Lung (tissue), 12 donors: ENCODE data around the gene OR8G1. TPM values are rescaled to one million over a fixed set of nuclear protein-coding genes. Genes with fewer than 3 reads are reported as not detected.
"Not testable (repeated sequence)": the region's sequence is repeated elsewhere in the genome, so short reads cannot be mapped to it uniquely, and the experiment has no call there.

Experiments used
- ATAC-seq: fragments of 200-7000 bp; cut with Tn5 transposase; one replicate; pipeline ENCODE4 v1.9.1; 2020; ENCODE audit warnings: moderate number of reproducible peaks; ENCODE audit not compliant: insufficient read depth, low FRiP score
- DNase-seq, 3 donors: peaks; one replicate each; pipeline ENCODE4 v3.0.0-alpha.2; 2013 to 2017
- H3K27ac ChIP-seq, 2 donors: one replicate each; pipeline ENCODE4 v1.5.1; 2013; ENCODE audit warnings: mild to moderate bottlenecking in 2 of 2, moderate library complexity in 2 of 2, control low read depth in 1 of 2, inconsistent platforms in 1 of 2, low read depth in 1 of 2, low read length in 1 of 2
- H3K27me3 ChIP-seq, 3 donors: one replicate each; pipeline ENCODE4 v1.5.1; 2013; ENCODE audit warnings: low read length in 2 of 3; ENCODE audit not compliant: control insufficient read depth in 3 of 3, insufficient read depth in 3 of 3
- H3K36me3 ChIP-seq, 4 donors: one replicate each; pipeline ENCODE4 v1.5.1; 2013; ENCODE audit warnings: low read length in 4 of 4, mild to moderate bottlenecking in 1 of 4, moderate library complexity in 1 of 4; ENCODE audit not compliant: control insufficient read depth in 4 of 4, insufficient read depth in 4 of 4
- H3K4me1 ChIP-seq, 5 donors: one replicate each; pipeline ENCODE4 v1.5.1; 2013; ENCODE audit warnings: low read length in 5 of 5, mild to moderate bottlenecking in 2 of 5, moderate library complexity in 1 of 5; ENCODE audit not compliant: control insufficient read depth in 5 of 5, insufficient read depth in 5 of 5
- H3K4me3 ChIP-seq: one replicate; pipeline ENCODE4 v1.5.1; 2013; ENCODE audit warnings: mild to moderate bottlenecking, control low read depth, moderate library complexity
- H3K9ac ChIP-seq, 2 donors: one replicate each; pipeline ENCODE4 v1.5.1; 2013; ENCODE audit warnings: low read length in 2 of 2, control low read depth in 1 of 2; ENCODE audit not compliant: insufficient read depth in 1 of 2
- H3K9me3 ChIP-seq, 4 donors: one replicate each; pipeline ENCODE4 v1.5.1; 2013; ENCODE audit warnings: low read length in 3 of 4, mild to moderate bottlenecking in 1 of 4, moderate library complexity in 1 of 4; ENCODE audit not compliant: control insufficient read depth in 4 of 4, insufficient read depth in 3 of 4
- WGBS, 2 donors: extraction: QIAGEN DNeasy Blood & Tissue Kit; methylation state at CpG; one replicate each; pipeline ENCODE4 v1.1.7; 2013; 5-methylcytosine and 5-hydroxymethylcytosine counted together
- polyA plus RNA-seq, 2 donors: library from polyadenylated mRNA; stranded (reverse); fragments of 200-250 nt; gene quantifications; one replicate each; pipeline ENCODE4 v1.2.1, GENCODE V29; 2013
- total RNA-seq, 2 donors: library from RNA; depleted of rRNA in 1 of 2; stranded (reverse); fragments of >200 nt in 1 of 2; gene quantifications; one replicate each; pipeline ENCODE4 v1.2.1, GENCODE V29; 2014 to 2021
- TF ChIP-seq, protein P1 (sequence below): IDR thresholded peaks from 2 replicates; pipeline ENCODE4 v1.5.1; 2012; ENCODE audit warnings: mild to moderate bottlenecking; ENCODE audit errors: control extremely low read depth, extremely low read depth
- donor health status: control.
- donor health status: control.
- donor health status: Bipolar disorder and iron deficiency.
- donor health status: healthy.
- donor health status: DM: yes; HTN: yes; CAD: no.

OR8G1 gene
- total and polyA plus RNA-seq, 4 donors: not detected

GRCh38 chr11:124214027-124214426 lies 26.9 kb upstream of the OR8G1 start:
- Histone ChIP-seq H3K4me3 (no peak overlapping the region), H3K9ac (no peak overlapping the region), H3K36me3 (no peaks in the 10 kb centered on the region), H3K9me3 (no peaks in the 10 kb centered on the region), H3K27ac (no peak overlapping the region), H3K4me1 (no peaks in the 10 kb centered on the region), H3K27me3 (no peaks in the 10 kb centered on the region)
- DNase-seq (no peak), ATAC-seq (no peak)
- TF ChIP-seq, protein P1, sequence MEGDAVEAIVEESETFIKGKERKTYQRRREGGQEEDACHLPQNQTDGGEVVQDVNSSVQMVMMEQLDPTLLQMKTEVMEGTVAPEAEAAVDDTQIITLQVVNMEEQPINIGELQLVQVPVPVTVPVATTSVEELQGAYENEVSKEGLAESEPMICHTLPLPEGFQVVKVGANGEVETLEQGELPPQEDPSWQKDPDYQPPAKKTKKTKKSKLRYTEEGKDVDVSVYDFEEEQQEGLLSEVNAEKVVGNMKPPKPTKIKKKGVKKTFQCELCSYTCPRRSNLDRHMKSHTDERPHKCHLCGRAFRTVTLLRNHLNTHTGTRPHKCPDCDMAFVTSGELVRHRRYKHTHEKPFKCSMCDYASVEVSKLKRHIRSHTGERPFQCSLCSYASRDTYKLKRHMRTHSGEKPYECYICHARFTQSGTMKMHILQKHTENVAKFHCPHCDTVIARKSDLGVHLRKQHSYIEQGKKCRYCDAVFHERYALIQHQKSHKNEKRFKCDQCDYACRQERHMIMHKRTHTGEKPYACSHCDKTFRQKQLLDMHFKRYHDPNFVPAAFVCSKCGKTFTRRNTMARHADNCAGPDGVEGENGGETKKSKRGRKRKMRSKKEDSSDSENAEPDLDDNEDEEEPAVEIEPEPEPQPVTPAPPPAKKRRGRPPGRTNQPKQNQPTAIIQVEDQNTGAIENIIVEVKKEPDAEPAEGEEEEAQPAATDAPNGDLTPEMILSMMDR: no peak
- 85 to 93% methylated on average over 3 of the region's 3 CpGs for WGBS, 2 donors

DNA sequence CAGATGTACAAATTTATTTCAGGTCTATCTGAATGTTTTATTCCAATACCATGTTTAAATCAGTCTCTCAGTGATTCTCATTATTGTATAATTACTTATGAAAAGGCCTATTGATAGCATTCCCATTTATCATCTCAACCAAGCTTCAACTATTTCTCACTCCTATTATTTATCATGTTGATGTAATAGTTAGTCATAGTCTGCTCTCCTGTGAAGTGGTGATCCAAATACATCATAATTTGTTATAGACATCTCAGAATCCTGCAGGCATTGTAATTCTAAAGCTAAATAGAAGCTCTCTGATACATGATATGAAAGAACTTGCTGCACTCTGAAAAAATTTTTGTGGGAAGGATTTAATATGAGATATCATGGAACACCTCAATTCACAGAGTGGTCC lies 21.8 kb upstream of the OR8G1 start:
- TF ChIP-seq, protein P1: no peak
- ATAC-seq (no peak), DNase-seq (no peak)
- Histone ChIP-seq H3K9ac (no peak overlapping the region), H3K27ac (no peak overlapping the region), H3K4me1 (no peaks in the 10 kb centered on the region), H3K9me3 (no peaks in the 10 kb centered on the region), H3K27me3 (no peaks in the 10 kb centered on the region), H3K4me3 (no peak overlapping the region), H3K36me3 (no peaks in the 10 kb centered on the region)

- Histone ChIP-seq H3K27me3 (peaks cover 0 to 2% (median 0%) of the 10 kb centered on the region in 3 donors), H3K36me3 (no peaks in the 10 kb centered on the region), H3K4me3 (no peak overlapping the region), H3K27ac (no peak overlapping the region), H3K4me1 (no peaks in the 10 kb centered on the region), H3K9me3 (no peaks in the 10 kb centered on the region), H3K9ac (no peak overlapping the region)
- DNase-seq: no peak
- WGBS, 2 donors: 71 to 78% methylated on average over 2 of the region's 2 CpGs
- TF ChIP-seq, protein P1: no peak
- no peak for ATAC-seq
Measured at GRCh38 chr11:124222407-124222806, 18.5 kb upstream of the OR8G1 start.

DNA sequence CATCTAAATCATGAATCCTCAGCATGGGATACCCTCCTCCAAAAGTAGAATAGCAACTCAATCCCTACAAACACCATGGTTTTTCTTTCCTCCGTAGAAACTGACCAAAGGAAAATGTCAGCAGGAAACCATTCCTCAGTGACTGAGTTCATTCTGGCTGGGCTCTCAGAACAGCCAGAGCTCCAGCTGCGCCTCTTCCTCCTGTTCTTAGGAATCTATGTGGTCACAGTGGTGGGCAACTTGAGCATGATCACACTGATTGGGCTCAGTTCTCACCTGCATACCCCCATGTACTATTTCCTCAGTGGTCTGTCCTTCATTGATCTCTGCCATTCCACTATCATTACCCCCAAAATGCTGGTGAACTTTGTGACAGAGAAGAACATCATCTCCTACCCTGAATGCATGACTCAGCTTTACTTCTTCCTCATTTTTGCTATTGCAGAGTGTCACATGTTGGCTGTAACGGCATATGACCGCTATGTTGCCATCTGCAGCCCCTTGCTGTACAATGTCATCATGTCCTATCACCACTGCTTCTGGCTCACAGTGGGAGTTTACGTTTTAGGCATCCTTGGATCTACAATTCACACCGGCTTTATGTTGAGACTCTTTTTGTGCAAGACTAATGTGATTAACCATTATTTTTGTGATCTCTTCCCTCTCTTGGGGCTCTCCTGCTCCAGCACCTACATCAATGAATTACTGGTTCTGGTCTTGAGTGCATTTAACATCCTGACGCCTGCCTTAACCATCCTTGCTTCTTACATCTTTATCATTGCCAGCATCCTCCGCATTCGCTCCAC lies 16.1 kb upstream of the OR8G1 start:
- WGBS, 2 donors: 46 to 60% methylated on average over 9 of the region's 9 CpGs
- not testable (repeated sequence) for H3K9ac ChIP-seq, H3K9me3 ChIP-seq, H3K27ac ChIP-seq, H3K36me3 ChIP-seq, ATAC-seq, H3K4me1 ChIP-seq, H3K27me3 ChIP-seq, H3K4me3 ChIP-seq
- DNase-seq: peak in 2 of 3 donors; percentile 2 to 3
